HG03025 (cell line): ENCODE data around the gene SCARF2.
"Not testable (repeated sequence)": the region's sequence is repeated elsewhere in the genome, so short reads cannot be mapped to it uniquely, and the experiment has no call there.

ENCODE experiments used
- ATAC-seq: cut with Tn5 transposase; IDR thresholded peaks from one replicate; pipeline ENCODE4 v1.9.1; 2021; ENCODE audit warnings: mild to moderate bottlenecking, moderate library complexity; ENCODE audit not compliant: unreplicated experiment, low FRiP score

Gene SCARF2

GRCh38 chr22:20463324-20464095 lies 25.9 kb upstream of the SCARF2 start:
- ATAC-seq, result no peak

GRCh38 chr22:20459862-20460261 lies 22.2 kb upstream of the SCARF2 start:
- no peak for ATAC-seq

GRCh38 chr22:20459152-20459542 lies 21.5 kb upstream of the SCARF2 start:
- no peak for ATAC-seq

GRCh38 chr22:20458530-20459151 lies 21.0 kb upstream of the SCARF2 start:
- ATAC-seq, result no peak

GRCh38 chr22:20457506-20458240 lies 20.0 kb upstream of the SCARF2 start:
- ATAC-seq, result no peak

- ATAC-seq, result no peak
These were observed 19.1 kb upstream of the SCARF2 start for GRCh38 chr22:20456722-20457076.

GRCh38 chr22:20456064-20456721 lies 18.6 kb upstream of the SCARF2 start:
- ATAC-seq, result no peak

GRCh38 chr22:20455709-20456063 lies 18.1 kb upstream of the SCARF2 start:
- no peak for ATAC-seq

- no peak for ATAC-seq
These were observed 15.6 kb upstream of the SCARF2 start for GRCh38 chr22:20453222-20453621.

GRCh38 chr22:20451920-20452319 lies 14.3 kb upstream of the SCARF2 start:
- no peak for ATAC-seq

GRCh38 chr22:20451129-20451778 lies 13.6 kb upstream of the SCARF2 start:
- ATAC-seq, result not testable (repeated sequence)

- no peak for ATAC-seq
These were observed 12.9 kb upstream of the SCARF2 start for GRCh38 chr22:20450551-20450906.

GRCh38 chr22:20449819-20450550 lies 12.4 kb upstream of the SCARF2 start:
- ATAC-seq, result no peak

- ATAC-seq, result no peak
These were observed 11.0 kb upstream of the SCARF2 start for GRCh38 chr22:20448630-20449029.

- no peak for ATAC-seq
These were observed 8.9 kb upstream of the SCARF2 start for GRCh38 chr22:20446383-20446970.

GRCh38 chr22:20444325-20444724 lies 6.7 kb upstream of the SCARF2 start:
- ATAC-seq, result no peak

GRCh38 chr22:20442485-20443284 lies 5.1 kb upstream of the SCARF2 start:
- ATAC-seq, result no peak

GRCh38 chr22:20441631-20442484 lies 4.2 kb upstream of the SCARF2 start:
- no peak for ATAC-seq
